ENCODE measurements around the gene RSAD2. TPM values are rescaled to one million over a fixed set of nuclear protein-coding genes. Genes with fewer than 3 reads are reported as not detected.
A peak's percentile ranks its signal among the peaks of the same experiment; 100 is the strongest.

RSAD2 gene
- total and polyA plus RNA-seq, 9 of the 15 experiments (the other 6 are each of a cell fraction or from before 2014, with no cell fraction given): 0.15 to 1.4 (median 0.28) TPM

- TF ChIP-seq ZBTB2 (IDR thresholded peaks at IDR 0.05) (no peak), CCNT2 (IDR thresholded peaks at IDR 0.05; ENCODE audit: borderline replicate concordance, extremely low read depth, insufficient read length, low read depth, low read length) (peak; percentile 87), ZNF780A (CRISPR knock-in tag; IDR thresholded peaks at IDR 0.05) (no peak), CGGBP1 (CRISPR knock-in tag; IDR thresholded peaks at IDR 0.05) (no peak), ZNF384 (IDR thresholded peaks at IDR 0.05; ENCODE audit: low read depth, low read length) (no peak), MEF2D (tag; conservative IDR thresholded peaks at IDR 0.05; ENCODE audit: low read depth) (no peak), CREB1 (IDR thresholded peaks at IDR 0.05) (no peak; the same call in 1 of the 2 replicates), CREB1 (CRISPR knock-in tag; IDR thresholded peaks at IDR 0.05) (no peak), DACH1 (IDR thresholded peaks at IDR 0.05; ENCODE audit: partially characterized antibody) (no peak), SUPT5H (IDR thresholded peaks at IDR 0.05) (no peak), KDM5B (IDR thresholded peaks at IDR 0.05; ENCODE audit: insufficient replicate concordance, low read depth, low read length) (peak; percentile 71), RBM14 (IDR thresholded peaks at IDR 0.05; ENCODE audit: borderline replicate concordance, insufficient read depth, low read depth, low read length) (peak; percentile 81; the same call in 1 of the 2 replicates), HNRNPUL1 (IDR thresholded peaks at IDR 0.05; ENCODE audit: low read length) (no peak), KDM2B (CRISPR knock-in tag; IDR thresholded peaks at IDR 0.05) (peak; percentile 34; the same call in 1 of the 2 replicates), AFF1 (IDR thresholded peaks at IDR 0.05; ENCODE audit: low read depth in 1 of 2, partially characterized antibody in 2 of 2) (no peak), STAT5A (IDR thresholded peaks at IDR 0.05; ENCODE audit: borderline replicate concordance, low read length) (peak; percentile 17; the same call in 1 of the 2 replicates), PHF20 (IDR thresholded peaks at IDR 0.05; ENCODE audit: partially characterized antibody) (peak; percentile 50), TAF1 (IDR thresholded peaks at IDR 0.05; ENCODE audit: control insufficient read depth, extremely low read depth, insufficient read depth, low read length, severe bottlenecking) (no peak), ZNF589 (CRISPR knock-in tag; IDR thresholded peaks at IDR 0.05; ENCODE audit: low read depth) (0 out of 2 replicates have a peak, but pooled peaks have one; percentile 50), MYC (IDR thresholded peaks at IDR 0.05; ENCODE audit: low read depth, low read length) (peak; percentile 34; the same call in 1 of the 2 replicates), MYC (CRISPR knock-in tag; IDR thresholded peaks at IDR 0.05; ENCODE audit: borderline replicate concordance, low read depth) (peak; percentile 25; the same call in 1 of the 2 replicates), ZBTB1 (CRISPR knock-in tag; IDR thresholded peaks at IDR 0.05; ENCODE audit: borderline replicate concordance, low read depth) (peak; percentile 95)
Measured at GRCh38 chr2:6865346-6866274, 12.0 kb upstream of the RSAD2 start, which contains the start of gene CMPK2 (continued).
